SK-N-SH (cell line): ENCODE results near the gene PNMA6E. TPM values are rescaled to one million over a fixed set of nuclear protein-coding genes. Genes with fewer than 3 reads are reported as not detected.

Source experiments
- CTCF ChIA-PET: fragments of 300-600, 350-600 bp; formaldehyde crosslinking; extraction: SDS; loops from one replicate; lab custom pipeline; 2021; lab: Yijun Ruan, JAX
- POLR2A ChIA-PET: fragments of 350-600 bp; sonication (Branson Sonifier 250); formaldehyde crosslinking; extraction: SDS; loops from one replicate; lab custom pipeline; 2020; ENCODE audit warnings: antibody characterized with exemption, inconsistent platforms; lab: Yijun Ruan, JAX
- DNase-seq: peaks from one replicate; pipeline ENCODE4 v3.0.0; 2012
- H2AFZ ChIP-seq: fragments of 200-600 bp; sonication (generic); 2 replicates; pipeline ENCODE4 v1.8.1; 2016; ENCODE audit warnings: antibody characterized with exemption, mild to moderate bottlenecking, low read depth
- H3F3A ChIP-seq: fragments of 200-600 bp; sonication (generic); replicated peaks from 2 replicates; pipeline ENCODE3; 2016; ENCODE audit warnings: antibody characterized with exemption, mild to moderate bottlenecking; ENCODE audit not compliant: insufficient read depth
- H3K27ac ChIP-seq, 2 experiments: fragments of 200-500 bp in 1 of 2; fragments of 200-600 bp in 1 of 2; sonication (Bioruptor generic) in 1 of 2; sonication (generic), shearing (Covaris generic) in 1 of 2; 2 replicates each; pipeline versions ENCODE4 v1.5.1 to v1.6.1; 2014 to 2016; ENCODE audit warnings: low read depth in 2 of 2, inconsistent platforms in 1 of 2, low read length in 1 of 2, mild to moderate bottlenecking in 1 of 2, mixed read lengths in 1 of 2
- H3K27me3 ChIP-seq: fragments of 200-600 bp; sonication (generic), shearing (Covaris generic); 2 replicates; pipeline ENCODE4 v1.6.1; 2016; ENCODE audit warnings: mixed run types; ENCODE audit not compliant: insufficient read depth
- H3K36me3 ChIP-seq, 2 experiments: fragments of 200-500 bp in 1 of 2; fragments of 200-600 bp in 1 of 2; sonication (Bioruptor generic) in 1 of 2; sonication (generic) in 1 of 2; replicated peaks in 1 of 2; 2 replicates each; pipeline versions ENCODE3 to v1.5.1; 2014 to 2016; ENCODE audit warnings: low read length in 1 of 2, mild to moderate bottlenecking in 1 of 2; ENCODE audit not compliant: insufficient read depth in 2 of 2, control insufficient read depth in 1 of 2
- H3K4me1 ChIP-seq, 2 experiments: fragments of 200-500 bp in 1 of 2; fragments of 200-600 bp in 1 of 2; sonication (Bioruptor generic) in 1 of 2; sonication (generic), shearing (Covaris generic) in 1 of 2; 2 replicates each; pipeline versions ENCODE4 v1.5.1 to v1.6.1; 2014 to 2016; ENCODE audit warnings: low read depth in 1 of 2, low read length in 1 of 2, mixed run types in 1 of 2; ENCODE audit not compliant: insufficient read depth in 2 of 2, control insufficient read depth in 1 of 2
- H3K4me2 ChIP-seq: fragments of 200-600 bp; sonication (generic), shearing (Covaris generic); 2 replicates; pipeline ENCODE4 v1.6.1; 2017; ENCODE audit warnings: mixed run types
- H3K4me3 ChIP-seq, 2 experiments: fragments of 200-500 bp in 1 of 2; fragments of 200-600 bp in 1 of 2; sonication (Bioruptor generic) in 1 of 2; sonication (generic), shearing (Covaris generic) in 1 of 2; 2 replicates each; pipeline versions ENCODE4 v1.5.1 to v1.8.1; 2014 to 2016; ENCODE audit warnings: low read depth in 2 of 2, inconsistent platforms in 1 of 2, low read length in 1 of 2, mild to moderate bottlenecking in 1 of 2, mixed read lengths in 1 of 2, moderate library complexity in 1 of 2
- H3K79me2 ChIP-seq: fragments of 200-600 bp; sonication (generic); 2 replicates; pipeline ENCODE4 v1.8.1; 2017; ENCODE audit warnings: mild to moderate bottlenecking; ENCODE audit not compliant: insufficient read depth
- H3K9ac ChIP-seq: fragments of 200-600 bp; sonication (generic); 2 replicates; pipeline ENCODE4 v1.6.1; 2017; ENCODE audit warnings: mixed run types
- H3K9me2 ChIP-seq: fragments of 200-600 bp; sonication (generic); 2 replicates; pipeline ENCODE4 v1.6.1; 2017; ENCODE audit warnings: mixed run types
- H3K9me3 ChIP-seq: fragments of 200-600 bp; sonication (generic); 2 replicates; pipeline ENCODE4 v1.6.1; 2017; ENCODE audit warnings: mixed run types, mild to moderate bottlenecking, moderate library complexity
- H4K20me1 ChIP-seq: fragments of 200-600 bp; sonication (generic); 2 replicates; pipeline ENCODE4 v1.6.1; 2017; ENCODE audit warnings: mild to moderate bottlenecking, mixed run types; ENCODE audit not compliant: insufficient read depth
- CHD2 ChIP-seq: fragments of 150-350 bp; IDR thresholded peaks from 2 replicates; pipeline ENCODE4 v1.6.1; 2018; ENCODE audit warnings: low read length; ENCODE audit not compliant: partially characterized antibody
- CTCF ChIP-seq: fragments of 200-600 bp; sonication (generic); IDR thresholded peaks from 2 replicates; pipeline ENCODE4 v1.6.1; 2017; ENCODE audit warnings: antibody characterized with exemption, mild to moderate bottlenecking, moderate library complexity
- ELF1 ChIP-seq: IDR thresholded peaks from 2 replicates; pipeline ENCODE4 v1.4.0; 2012
- EP300 ChIP-seq, 2 experiments: IDR thresholded peaks; 2 replicates each; pipeline versions ENCODE4 v1.4.0 to v1.6.1; 2012; ENCODE audit warnings: borderline replicate concordance in 1 of 2, low read depth in 1 of 2, low read length in 1 of 2
- FOSL2 ChIP-seq: IDR thresholded peaks from 2 replicates; pipeline ENCODE4 v1.4.0; 2012; ENCODE audit warnings: low read depth, mild to moderate bottlenecking, moderate library complexity, borderline replicate concordance
- FOXJ3 ChIP-seq: sonication (generic); formaldehyde crosslinking; IDR thresholded peaks from 2 replicates; pipeline ENCODE4 v1.5.1; 2020; ENCODE audit warnings: mild to moderate bottlenecking, missing genetic modification reagents
- FOXM1 ChIP-seq: IDR thresholded peaks from 2 replicates; pipeline ENCODE4 v1.4.0; 2012; ENCODE audit warnings: low read depth, mild to moderate bottlenecking
- NFIC ChIP-seq: IDR thresholded peaks from 2 replicates; pipeline ENCODE4 v1.4.0; 2012; ENCODE audit warnings: borderline replicate concordance
- NRF1 ChIP-seq: IDR thresholded peaks from 2 replicates; pipeline ENCODE4 v1.6.1; 2012; ENCODE audit warnings: low read depth, mild to moderate bottlenecking, low read length
- PBX3 ChIP-seq: IDR thresholded peaks from 2 replicates; pipeline ENCODE4; 2012
- RAD21 ChIP-seq: IDR thresholded peaks from 2 replicates; pipeline ENCODE4 v1.6.1; 2012; ENCODE audit warnings: mild to moderate bottlenecking, low read length
- RCOR1 ChIP-seq: fragments of 150-350 bp; IDR thresholded peaks from 2 replicates; pipeline ENCODE4 v1.6.1; 2017; ENCODE audit warnings: antibody characterized with exemption, low read length
- RXRA ChIP-seq: IDR thresholded peaks from 2 replicates; pipeline ENCODE4 v1.4.0; 2012; ENCODE audit warnings: low read depth, mild to moderate bottlenecking, borderline replicate concordance
- SMC3 ChIP-seq: IDR thresholded peaks from 2 replicates; pipeline ENCODE4 v1.6.1; 2012; ENCODE audit warnings: low read depth, low read length, improper control_type of control experiment
- TAF1 ChIP-seq: IDR thresholded peaks from 2 replicates; pipeline ENCODE4 v1.6.1; 2012; ENCODE audit warnings: low read depth, mild to moderate bottlenecking, low read length, moderate library complexity, borderline replicate concordance
- TEAD4 ChIP-seq: IDR thresholded peaks from 2 replicates; pipeline ENCODE4 v1.4.0; 2012; ENCODE audit warnings: mild to moderate bottlenecking, borderline replicate concordance; ENCODE audit not compliant: insufficient read depth
- WGBS: methylation state at CpG from one replicate; pipeline ENCODE4 v1.1.6; 2017; ENCODE audit warnings: low lambda C conversion rate; 5-methylcytosine and 5-hydroxymethylcytosine counted together
- polyA plus RNA-seq, 3 experiments: library from polyadenylated mRNA; depleted of rRNA; stranded (reverse); fragments of >200 nt; gene quantifications; 2 replicates each; pipeline ENCODE4 v1.2.3, GENCODE V29; 2012
- TF ChIP-seq, protein P1 (sequence below): fragments of 150-350 bp; IDR thresholded peaks from 2 replicates; pipeline ENCODE4 v1.6.1; 2017; ENCODE audit warnings: antibody characterized with exemption, low read length, low read depth, borderline replicate concordance
- TF ChIP-seq, protein P2 (sequence below): IDR thresholded peaks from 2 replicates; pipeline ENCODE4 v1.6.1; 2012; ENCODE audit warnings: mild to moderate bottlenecking, low read depth, low read length, moderate library complexity
- TF ChIP-seq, protein P3 (sequence below): IDR thresholded peaks from 2 replicates; pipeline ENCODE4 v1.4.0; 2012; ENCODE audit warnings: low read depth

Gene PNMA6E
- polyA plus RNA-seq, 1 of the 3 experiments (the other 2 are of a cell fraction): not detected

- TF ChIP-seq RXRA: no peak
- TF ChIP-seq, all 33 proteins: peak for 0
These were observed 13.0 kb downstream of the PNMA6E start (continued) for GRCh38 chrX:153387987-153388721.

GRCh38 chrX:153387345-153387744, 13.8 kb downstream of the PNMA6E start:
- H3K79me2 ChIP-seq: no peaks in the 10 kb centered on the region
- H3K27ac ChIP-seq: no peak overlapping the region
- H3K4me1 ChIP-seq: no peaks in the 10 kb centered on the region
- no peak overlapping the region for H3K4me3 ChIP-seq
- DNase-seq: no peak
- TF ChIP-seq, protein P1, sequence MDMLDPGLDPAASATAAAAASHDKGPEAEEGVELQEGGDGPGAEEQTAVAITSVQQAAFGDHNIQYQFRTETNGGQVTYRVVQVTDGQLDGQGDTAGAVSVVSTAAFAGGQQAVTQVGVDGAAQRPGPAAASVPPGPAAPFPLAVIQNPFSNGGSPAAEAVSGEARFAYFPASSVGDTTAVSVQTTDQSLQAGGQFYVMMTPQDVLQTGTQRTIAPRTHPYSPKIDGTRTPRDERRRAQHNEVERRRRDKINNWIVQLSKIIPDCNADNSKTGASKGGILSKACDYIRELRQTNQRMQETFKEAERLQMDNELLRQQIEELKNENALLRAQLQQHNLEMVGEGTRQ: no peak
- TF ChIP-seq PBX3 (no peak), NFIC (no peak), FOXM1 (no peak), RCOR1 (no peak), TAF1 (no peak), CTCF (no peak), SMC3 (no peak), TEAD4 (no peak), ELF1 (no peak), EP300 (IDR thresholded peaks at IDR 0.05; ENCODE audit: borderline replicate concordance in 1 of 2, low read depth in 1 of 2, low read length in 1 of 2) (no peak), CHD2 (no peak), RAD21 (no peak), RXRA (no peak), FOXJ3 (CRISPR knock-in tag) (no peak), NRF1 (no peak), FOSL2 (no peak)
- TF ChIP-seq, protein P2, sequence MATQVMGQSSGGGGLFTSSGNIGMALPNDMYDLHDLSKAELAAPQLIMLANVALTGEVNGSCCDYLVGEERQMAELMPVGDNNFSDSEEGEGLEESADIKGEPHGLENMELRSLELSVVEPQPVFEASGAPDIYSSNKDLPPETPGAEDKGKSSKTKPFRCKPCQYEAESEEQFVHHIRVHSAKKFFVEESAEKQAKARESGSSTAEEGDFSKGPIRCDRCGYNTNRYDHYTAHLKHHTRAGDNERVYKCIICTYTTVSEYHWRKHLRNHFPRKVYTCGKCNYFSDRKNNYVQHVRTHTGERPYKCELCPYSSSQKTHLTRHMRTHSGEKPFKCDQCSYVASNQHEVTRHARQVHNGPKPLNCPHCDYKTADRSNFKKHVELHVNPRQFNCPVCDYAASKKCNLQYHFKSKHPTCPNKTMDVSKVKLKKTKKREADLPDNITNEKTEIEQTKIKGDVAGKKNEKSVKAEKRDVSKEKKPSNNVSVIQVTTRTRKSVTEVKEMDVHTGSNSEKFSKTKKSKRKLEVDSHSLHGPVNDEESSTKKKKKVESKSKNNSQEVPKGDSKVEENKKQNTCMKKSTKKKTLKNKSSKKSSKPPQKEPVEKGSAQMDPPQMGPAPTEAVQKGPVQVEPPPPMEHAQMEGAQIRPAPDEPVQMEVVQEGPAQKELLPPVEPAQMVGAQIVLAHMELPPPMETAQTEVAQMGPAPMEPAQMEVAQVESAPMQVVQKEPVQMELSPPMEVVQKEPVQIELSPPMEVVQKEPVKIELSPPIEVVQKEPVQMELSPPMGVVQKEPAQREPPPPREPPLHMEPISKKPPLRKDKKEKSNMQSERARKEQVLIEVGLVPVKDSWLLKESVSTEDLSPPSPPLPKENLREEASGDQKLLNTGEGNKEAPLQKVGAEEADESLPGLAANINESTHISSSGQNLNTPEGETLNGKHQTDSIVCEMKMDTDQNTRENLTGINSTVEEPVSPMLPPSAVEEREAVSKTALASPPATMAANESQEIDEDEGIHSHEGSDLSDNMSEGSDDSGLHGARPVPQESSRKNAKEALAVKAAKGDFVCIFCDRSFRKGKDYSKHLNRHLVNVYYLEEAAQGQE: no peak
- TF ChIP-seq, protein P3, sequence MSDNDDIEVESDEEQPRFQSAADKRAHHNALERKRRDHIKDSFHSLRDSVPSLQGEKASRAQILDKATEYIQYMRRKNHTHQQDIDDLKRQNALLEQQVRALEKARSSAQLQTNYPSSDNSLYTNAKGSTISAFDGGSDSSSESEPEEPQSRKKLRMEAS: no peak
- TF ChIP-seq, all 33 proteins: peak for 0
- no peaks in the 10 kb centered on the region for H3K36me3 ChIP-seq
- no peaks in the 10 kb centered on the region for H4K20me1 ChIP-seq
- WGBS: 11% methylated on average over 5 of the region's 5 CpGs
- no peak overlapping the region for H3K9ac ChIP-seq
- POLR2A ChIA-PET: no interaction called here
- H3F3A ChIP-seq: peaks cover 7% of the 10 kb centered on the region
- no peak overlapping the region for H2AFZ ChIP-seq
- CTCF ChIA-PET: interaction anchor here (1.4 kb wide), 1 partner anchor 446 kb away, joined by 3 read pairs; no protein-coding TSS in a partner anchor
- H3K27me3 ChIP-seq: peaks cover 23% of the 10 kb centered on the region; the same call in 1 of the 2 replicates
- no peaks in the 10 kb centered on the region for H3K9me3 ChIP-seq
- no peak overlapping the region for H3K4me2 ChIP-seq
- H3K9me2 ChIP-seq: no peaks in the 10 kb centered on the region
